SH-SY5Y (cell line): Measurements from ENCODE around the gene ERICH6.

Source experiments
- GATA2 ChIP-seq: IDR thresholded peaks from 2 replicates; pipeline ENCODE4 v1.6.1; 2011; ENCODE audit warnings: mild to moderate bottlenecking, low read depth, low read length
- GATA3 ChIP-seq: IDR thresholded peaks from 2 replicates; pipeline ENCODE4 v1.6.1; 2011; ENCODE audit warnings: low read depth, mild to moderate bottlenecking, low read length, moderate library complexity

DNA sequence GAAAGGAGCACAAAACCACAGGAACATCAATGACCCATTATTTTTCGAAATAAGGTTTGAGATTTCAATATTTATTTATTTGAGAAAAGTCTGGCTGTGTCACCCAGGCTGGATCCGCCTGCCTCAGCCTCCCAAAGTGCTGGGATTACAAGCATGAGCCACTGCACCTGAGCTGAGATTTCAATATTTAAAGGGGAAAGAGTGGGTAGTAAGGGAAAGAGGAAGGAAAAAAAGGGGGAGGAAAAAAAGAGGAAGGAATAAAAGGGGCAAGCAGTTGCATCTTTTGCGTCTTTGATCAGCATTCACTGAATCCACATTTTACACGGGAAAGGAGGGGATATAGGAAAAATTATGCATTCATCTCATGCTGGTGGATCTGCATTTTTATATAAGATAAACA, 47.4 kb downstream of the ERICH6 start:
- TF ChIP-seq GATA2 (no peak), GATA3 (no peak)
